Right kidney (tissue), 9 donors: ENCODE data around the gene ZBTB43.
"Not testable (repeated sequence)": the region's sequence is repeated elsewhere in the genome, so short reads cannot be mapped to it uniquely, and the experiment has no call there.

Experiments used
- DNase-seq: peaks from one replicate; pipeline ENCODE4 v3.0.0-alpha.2; 2016
- long read RNA-seq, 8 donors: transcript quantifications; one replicate each; lab custom pipeline, GENCODE V29; 2026

ZBTB43 gene, protein sequence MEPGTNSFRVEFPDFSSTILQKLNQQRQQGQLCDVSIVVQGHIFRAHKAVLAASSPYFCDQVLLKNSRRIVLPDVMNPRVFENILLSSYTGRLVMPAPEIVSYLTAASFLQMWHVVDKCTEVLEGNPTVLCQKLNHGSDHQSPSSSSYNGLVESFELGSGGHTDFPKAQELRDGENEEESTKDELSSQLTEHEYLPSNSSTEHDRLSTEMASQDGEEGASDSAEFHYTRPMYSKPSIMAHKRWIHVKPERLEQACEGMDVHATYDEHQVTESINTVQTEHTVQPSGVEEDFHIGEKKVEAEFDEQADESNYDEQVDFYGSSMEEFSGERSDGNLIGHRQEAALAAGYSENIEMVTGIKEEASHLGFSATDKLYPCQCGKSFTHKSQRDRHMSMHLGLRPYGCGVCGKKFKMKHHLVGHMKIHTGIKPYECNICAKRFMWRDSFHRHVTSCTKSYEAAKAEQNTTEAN
- long read RNA-seq, donor 1, full-length matches to known transcripts, result 7 of 7 reads
- long read RNA-seq, donor 1, partial matches to known transcripts, result 0 of 7 reads
- long read RNA-seq, donor 1, other reads (novel, unspliced or antisense), result 0 of 7 reads
- long read RNA-seq, donor 2, full-length matches to known transcripts, result 9 of 9 reads
- long read RNA-seq, donor 2, partial matches to known transcripts, result 0 of 9 reads
- long read RNA-seq, donor 2, other reads (novel, unspliced or antisense), result 0 of 9 reads
- long read RNA-seq, donor 3, full-length matches to known transcripts, result 5 of 5 reads
- long read RNA-seq, donor 3, partial matches to known transcripts, result 0 of 5 reads
- long read RNA-seq, donor 3, other reads (novel, unspliced or antisense), result 0 of 5 reads
- long read RNA-seq, donor 4, full-length matches to known transcripts, result 19 of 19 reads
- long read RNA-seq, donor 4, partial matches to known transcripts, result 0 of 19 reads
- long read RNA-seq, donor 4, other reads (novel, unspliced or antisense), result 0 of 19 reads
- long read RNA-seq, donor 5, full-length matches to known transcripts, result 5 of 5 reads
- long read RNA-seq, donor 5, partial matches to known transcripts, result 0 of 5 reads
- long read RNA-seq, donor 5, other reads (novel, unspliced or antisense), result 0 of 5 reads
- long read RNA-seq, donor 6, full-length matches to known transcripts, result 7 of 7 reads
- long read RNA-seq, donor 6, partial matches to known transcripts, result 0 of 7 reads
- long read RNA-seq, donor 6, other reads (novel, unspliced or antisense), result 0 of 7 reads
- long read RNA-seq, donor 7, full-length matches to known transcripts, result 24 of 24 reads
- long read RNA-seq, donor 7, partial matches to known transcripts, result 0 of 24 reads
- long read RNA-seq, donor 7, other reads (novel, unspliced or antisense), result 0 of 24 reads
- long read RNA-seq, donor 8, full-length matches to known transcripts, result 13 of 13 reads
- long read RNA-seq, donor 8, partial matches to known transcripts, result 0 of 13 reads
- long read RNA-seq, donor 8, other reads (novel, unspliced or antisense), result 0 of 13 reads

- peak; percentile 89 for DNase-seq
Observed at GRCh38 chr9:126804696-126805553, at the start of gene ZBTB43. ZBTB43 (plus strand) TSS chr9:126805040; CDS start chr9:126832510, 27,470 bp downstream.

- no peak for DNase-seq
Observed at GRCh38 chr9:126755317-126755875, 49.4 kb upstream of the ZBTB43 start.

DNA sequence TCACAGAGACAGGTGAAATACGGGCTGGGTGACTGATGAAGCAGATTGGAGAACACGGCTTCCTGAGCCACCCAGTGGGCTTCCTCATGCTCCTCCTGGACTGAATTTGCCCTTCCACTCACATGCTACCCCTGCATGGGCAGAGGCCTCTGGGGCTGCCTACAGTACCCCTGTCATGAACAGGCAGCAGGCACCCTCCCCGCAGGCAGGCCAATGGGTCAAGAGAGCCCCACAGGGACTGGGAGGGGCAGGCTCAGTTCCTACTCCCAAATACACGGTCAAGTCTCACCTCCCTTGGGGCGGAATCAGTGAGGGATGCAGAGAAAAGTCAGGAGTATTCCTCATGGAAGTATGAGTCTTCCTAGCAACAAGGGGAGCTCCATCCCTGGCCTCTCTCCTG lies 48.6 kb upstream of the ZBTB43 start:
- DNase-seq, result no peak

DNA sequence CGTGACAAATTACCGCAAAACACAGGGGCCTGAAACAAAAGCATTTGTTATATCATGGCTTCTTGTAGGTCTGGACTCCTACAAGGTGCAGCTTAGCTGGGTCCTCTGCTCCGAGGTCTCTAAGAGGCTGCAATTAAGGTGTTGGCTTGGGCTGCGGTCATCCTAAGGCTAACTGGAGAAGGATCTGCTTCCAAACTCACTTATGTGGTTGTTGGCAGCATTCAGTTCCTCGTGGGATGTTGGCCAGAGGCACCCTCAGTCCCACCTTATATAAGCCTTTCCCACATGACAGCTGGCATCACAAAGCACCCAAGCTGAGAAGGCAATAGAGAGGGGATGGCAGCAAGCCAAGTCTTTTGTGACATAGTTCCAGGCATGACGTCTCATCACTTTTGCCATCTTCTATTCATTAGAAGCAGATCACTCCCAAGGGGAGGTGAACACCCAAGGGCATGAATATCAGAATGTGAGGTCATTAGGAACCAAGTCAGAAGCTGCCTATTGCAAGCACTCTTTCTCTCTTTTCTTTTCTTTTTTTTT lies 47.9 kb upstream of the ZBTB43 start:
- DNase-seq, result no peak

DNA sequence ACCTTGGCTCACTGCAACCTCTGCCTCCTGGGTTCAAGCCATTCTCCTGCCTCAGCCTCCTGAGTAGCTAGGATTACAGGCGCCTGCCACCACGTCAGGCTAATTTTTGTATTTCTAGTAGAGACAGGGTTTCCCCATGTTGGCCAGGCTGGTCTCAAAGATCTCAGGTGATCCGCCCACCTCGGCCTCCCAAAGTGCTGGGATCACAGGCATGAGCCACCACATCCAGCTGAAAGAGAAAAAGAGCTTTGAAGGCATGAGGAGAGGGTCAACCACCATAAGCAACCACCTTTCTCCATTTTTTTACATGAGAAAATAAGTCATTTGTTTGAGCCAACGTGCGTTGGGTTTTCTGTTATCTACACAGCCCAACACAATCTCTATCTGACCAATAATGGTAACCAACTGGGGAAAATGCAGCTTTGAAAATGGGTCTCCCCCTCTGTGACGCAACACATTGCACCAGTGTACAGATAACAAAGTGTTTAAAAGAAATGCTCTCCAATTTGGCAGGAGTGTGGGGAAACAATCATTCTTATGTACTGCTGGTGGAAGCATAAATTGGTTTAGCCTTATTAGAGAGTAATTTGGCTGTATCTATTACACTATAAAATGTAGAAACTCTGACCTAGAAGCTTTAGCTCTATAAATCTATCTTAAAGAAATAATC lies 45.8 kb upstream of the ZBTB43 start:
- DNase-seq, result no peak

- DNase-seq, result no peak
Observed at GRCh38 chr9:126761274-126761673, 43.6 kb upstream of the ZBTB43 start.

- no peak for DNase-seq
Observed at GRCh38 chr9:126763130-126763764, 41.6 kb upstream of the ZBTB43 start.

DNA sequence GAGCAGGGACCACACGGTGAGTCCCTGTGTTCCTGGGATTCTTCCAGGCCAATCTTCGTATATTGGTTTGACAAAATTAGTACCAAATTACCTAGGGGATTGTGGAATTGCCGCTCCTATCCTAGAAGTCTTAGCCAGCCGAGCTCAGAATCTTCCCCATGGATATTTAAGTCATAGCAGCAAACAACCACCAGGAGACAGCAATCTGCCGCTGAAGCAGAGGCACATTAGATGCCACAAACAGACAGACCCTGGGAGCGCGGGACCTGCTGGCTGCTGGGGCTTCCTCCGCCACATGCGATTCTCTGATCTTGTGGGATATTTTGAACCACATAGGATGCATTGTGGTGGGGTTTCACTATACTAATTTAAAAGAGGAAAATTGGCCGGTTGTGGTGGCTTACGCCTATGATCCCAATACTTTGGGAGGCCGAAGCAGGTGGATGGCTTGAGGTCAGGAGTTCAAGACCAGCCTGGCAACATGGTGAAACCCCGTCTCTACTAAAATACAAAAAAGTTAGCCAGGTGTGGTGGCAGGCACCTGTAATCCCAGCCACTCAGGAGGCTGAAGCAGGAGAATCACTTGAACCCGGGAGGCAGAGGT lies 31.7 kb upstream of the ZBTB43 start:
- no peak for DNase-seq

DNA sequence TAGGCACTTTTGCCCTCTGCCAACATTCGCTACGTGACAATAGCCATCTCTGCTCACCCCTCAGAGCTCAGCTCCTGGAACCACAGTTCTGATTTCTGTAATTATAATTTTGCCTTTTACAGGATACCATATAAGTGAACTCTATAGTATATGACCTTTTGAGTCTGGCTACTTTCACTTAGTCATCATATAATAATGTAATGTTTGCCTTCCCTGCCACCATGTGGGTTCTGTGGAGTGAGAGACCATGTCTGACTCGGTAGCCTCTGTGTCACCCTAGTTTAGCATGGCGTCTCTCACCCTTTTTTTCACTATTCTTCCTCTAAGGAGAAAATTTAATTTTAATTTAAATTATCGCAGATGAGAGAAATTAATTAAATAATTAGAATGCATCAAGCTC lies 28.9 kb upstream of the ZBTB43 start:
- no peak for DNase-seq

DNA sequence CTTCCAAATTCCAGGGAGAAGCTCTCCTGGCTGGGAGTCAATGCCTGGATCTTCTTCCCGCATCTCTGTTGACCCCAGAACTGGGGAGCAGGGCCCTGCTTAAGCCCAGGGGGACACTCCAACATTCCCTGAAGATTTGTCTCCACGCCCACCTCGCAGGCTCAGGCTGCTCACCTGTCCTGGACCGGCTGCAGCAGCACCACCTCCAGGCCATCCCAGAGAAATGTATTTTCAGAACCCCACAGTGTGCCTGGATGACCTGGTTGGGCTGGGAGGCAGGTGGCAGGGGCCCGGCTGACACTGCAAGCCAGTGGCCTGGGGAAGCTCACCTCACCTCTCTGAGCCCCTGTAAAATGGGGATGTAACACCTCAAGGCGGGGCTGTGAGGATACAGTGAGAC lies 27.1 kb upstream of the ZBTB43 start:
- DNase-seq, result no peak

GRCh38 chr9:126778141-126778540 lies 26.7 kb upstream of the ZBTB43 start:
- DNase-seq, result no peak

DNA sequence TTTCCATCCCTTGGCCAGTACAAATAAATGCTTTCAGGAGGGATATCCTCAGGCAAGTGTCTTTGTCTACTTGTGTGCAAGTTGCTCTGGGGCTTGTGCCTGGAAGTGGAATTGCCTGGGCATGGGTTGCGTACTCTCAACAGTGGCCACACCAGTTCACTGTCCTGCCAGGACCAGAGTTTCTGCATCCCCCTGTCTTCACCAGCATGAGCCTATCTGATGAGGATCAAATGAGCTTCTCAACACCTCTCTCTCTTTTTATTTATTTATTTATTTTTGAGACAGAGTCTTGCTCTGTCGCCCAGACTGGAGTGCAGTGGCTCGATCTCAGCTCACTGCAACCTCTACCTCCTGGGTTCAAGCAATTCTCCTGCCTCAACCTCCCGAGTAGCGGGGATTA lies 26.1 kb upstream of the ZBTB43 start:
- DNase-seq, result not testable (repeated sequence)

DNA sequence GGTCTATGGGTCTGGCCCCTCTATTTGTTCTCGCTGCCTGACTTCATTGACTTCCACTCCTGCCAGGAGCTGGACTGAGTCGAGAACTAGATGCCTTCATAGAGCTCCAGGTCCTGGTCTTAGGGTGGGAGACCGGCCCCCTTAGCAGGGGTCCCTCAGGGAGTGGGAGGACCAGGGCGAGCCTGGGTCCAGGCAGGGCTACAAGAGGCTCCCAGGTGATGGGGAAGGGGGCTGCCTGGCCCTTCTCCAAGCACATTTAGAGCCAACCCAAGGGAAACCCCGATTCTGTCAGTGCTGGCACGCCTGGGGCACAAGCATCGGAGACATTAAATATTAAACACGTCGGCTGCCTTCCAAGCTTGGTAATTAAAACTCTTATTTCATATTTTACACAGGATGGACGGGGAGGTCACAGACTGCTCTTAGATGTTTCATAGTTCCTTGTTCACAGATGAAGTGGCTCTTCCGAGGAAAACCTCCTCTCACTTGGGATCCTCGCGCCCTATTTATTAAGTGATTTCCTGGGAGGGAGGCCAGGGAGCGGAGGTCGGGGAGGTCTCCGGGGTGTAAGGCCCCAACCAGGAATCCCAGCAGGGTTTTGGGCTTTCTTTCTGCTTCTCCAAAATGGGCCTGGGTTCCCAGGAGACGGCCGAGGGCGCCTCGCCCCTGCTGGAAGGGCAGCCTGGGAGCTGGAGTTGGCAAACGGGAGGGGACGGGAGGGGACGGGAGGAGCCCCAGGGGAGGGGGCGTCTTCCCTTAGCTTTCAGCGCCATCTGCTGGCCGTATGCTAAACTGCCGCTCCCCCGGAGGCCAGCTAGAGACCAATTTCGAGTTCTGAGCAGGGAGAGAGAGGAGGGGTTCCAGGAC lies 23.4 kb upstream of the ZBTB43 start:
- DNase-seq, result peak; percentile 71

DNA sequence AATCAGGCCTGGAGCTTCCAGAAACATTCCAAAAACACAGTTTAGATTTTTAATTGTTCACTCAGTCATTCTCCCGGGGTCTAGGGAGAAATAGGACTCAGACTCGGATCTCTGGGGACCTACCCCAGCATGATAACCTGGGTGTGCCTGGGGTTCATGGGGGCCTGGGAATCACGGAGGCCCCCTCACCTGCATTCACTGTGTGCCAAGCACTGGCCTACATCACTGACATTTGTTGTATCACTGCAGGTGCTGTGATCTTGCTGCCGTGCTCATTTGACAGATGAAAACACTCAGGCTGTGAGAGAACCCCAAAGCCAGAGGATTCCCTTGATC lies 22.8 kb upstream of the ZBTB43 start:
- DNase-seq, result no peak

DNA sequence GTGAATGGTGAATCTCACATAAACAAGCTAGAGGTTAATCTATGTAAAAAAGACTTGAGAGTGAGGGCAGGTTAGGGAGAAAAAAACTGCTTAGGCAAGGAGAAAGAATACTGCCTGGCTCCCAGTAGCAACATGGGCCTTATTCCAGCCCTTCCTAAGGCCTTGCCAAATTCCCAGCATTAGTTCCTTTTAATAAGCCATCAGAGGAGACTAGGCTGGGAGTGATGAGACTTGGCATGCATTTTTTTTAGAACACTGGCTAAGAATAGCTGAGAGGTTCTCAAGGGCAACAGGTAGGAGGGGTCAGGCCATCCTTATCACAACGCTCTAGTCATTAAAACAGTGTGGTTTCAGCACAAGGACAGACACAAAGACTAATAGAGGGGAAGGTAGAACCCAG lies 20.9 kb upstream of the ZBTB43 start:
- DNase-seq, result no peak

- DNase-seq, result no peak
Observed at GRCh38 chr9:126784401-126784800, 20.4 kb upstream of the ZBTB43 start.

GRCh38 chr9:126784841-126785240 lies 20.0 kb upstream of the ZBTB43 start:
- DNase-seq, result not testable (repeated sequence)

- DNase-seq, result no peak
Observed at GRCh38 chr9:126788046-126788445, 16.8 kb upstream of the ZBTB43 start.
